H9 (cell line): Measurements from ENCODE around the gene ADAMTS18. TPM values are rescaled to one million over a fixed set of nuclear protein-coding genes. Genes with fewer than 3 reads are reported as not detected.

ENCODE experiments used
- DNase-seq: peaks from one replicate; pipeline ENCODE4 v3.0.0-alpha.2; 2017
- H2AFZ ChIP-seq: one replicate; pipeline ENCODE4 v1.6.1; 2013; ENCODE audit warnings: mild to moderate bottlenecking, low read length, control low read depth, moderate library complexity
- H2AK5ac ChIP-seq: 2 replicates; pipeline ENCODE4 v1.6.1; 2013; ENCODE audit warnings: low read length, control low read depth, mixed read lengths; ENCODE audit not compliant: insufficient read length
- H2BK120ac ChIP-seq: one replicate; pipeline ENCODE4 v1.6.1; 2013; ENCODE audit warnings: low read depth, mild to moderate bottlenecking, low read length, control low read depth, inconsistent platforms; ENCODE audit not compliant: poor library complexity, severe bottlenecking
- H2BK12ac ChIP-seq: 2 replicates; pipeline ENCODE4 v1.6.1; 2013; ENCODE audit warnings: low read length, control low read depth, mixed read lengths, low read depth; ENCODE audit not compliant: insufficient read length
- H2BK15ac ChIP-seq: 2 replicates; pipeline ENCODE4 v1.6.1; 2013; ENCODE audit warnings: low read depth, low read length, control low read depth
- H2BK20ac ChIP-seq: one replicate; pipeline ENCODE4 v1.6.1; 2013; ENCODE audit warnings: low read depth, mild to moderate bottlenecking, low read length, control low read depth, inconsistent platforms; ENCODE audit not compliant: poor library complexity, severe bottlenecking
- H2BK5ac ChIP-seq: 2 replicates; pipeline ENCODE4 v1.6.1; 2013; ENCODE audit warnings: low read length, control low read depth, mixed read lengths; ENCODE audit not compliant: insufficient read length
- H3K14ac ChIP-seq: 2 replicates; pipeline ENCODE4 v1.6.1; 2013; ENCODE audit warnings: low read length, control low read depth; ENCODE audit not compliant: insufficient read depth
- H3K18ac ChIP-seq: 2 replicates; pipeline ENCODE4 v1.6.1; 2013; ENCODE audit warnings: low read depth, mild to moderate bottlenecking, mixed read lengths, low read length, control low read depth; ENCODE audit not compliant: insufficient read length
- H3K23ac ChIP-seq: 2 replicates; pipeline ENCODE4 v1.6.1; 2013; ENCODE audit warnings: low read length, control low read depth, mixed read lengths, low read depth; ENCODE audit not compliant: insufficient read length
- H3K23me2 ChIP-seq: 2 replicates; pipeline ENCODE4 v1.6.1; 2013; ENCODE audit warnings: low read depth, mild to moderate bottlenecking, mixed read lengths, low read length, control low read depth; ENCODE audit not compliant: insufficient read length, poor library complexity, severe bottlenecking
- H3K27ac ChIP-seq: 2 replicates; pipeline ENCODE4 v1.5.1; 2013; ENCODE audit warnings: low read length, control low read depth, mixed read lengths, low read depth; ENCODE audit not compliant: insufficient read length
- H3K27me3 ChIP-seq: 2 replicates; pipeline ENCODE4 v1.6.1; 2013; ENCODE audit warnings: low read length, control low read depth, inconsistent platforms; ENCODE audit not compliant: insufficient read depth
- H3K4ac ChIP-seq: 2 replicates; pipeline ENCODE4 v1.6.1; 2013; ENCODE audit warnings: low read depth, mild to moderate bottlenecking, control low read depth, inconsistent platforms, low read length, moderate library complexity
- H3K4me1 ChIP-seq: 2 replicates; pipeline ENCODE4 v1.6.1; 2013; ENCODE audit warnings: low read length, control low read depth, inconsistent platforms; ENCODE audit not compliant: insufficient read depth
- H3K4me2 ChIP-seq: 2 replicates; pipeline ENCODE4 v1.6.1; 2013; ENCODE audit warnings: low read length, control low read depth, mixed read lengths; ENCODE audit not compliant: insufficient read length, insufficient read depth
- H3K56ac ChIP-seq: 2 replicates; pipeline ENCODE4 v1.6.1; 2013; ENCODE audit warnings: low read depth, mild to moderate bottlenecking, mixed read lengths, low read length, control low read depth; ENCODE audit not compliant: insufficient read length
- H3K79me1 ChIP-seq: 2 replicates; pipeline ENCODE4 v1.6.1; 2013; ENCODE audit warnings: low read depth, mild to moderate bottlenecking, moderate library complexity, low read length, control low read depth, inconsistent platforms; ENCODE audit not compliant: insufficient read depth, poor library complexity, severe bottlenecking
- H3K79me2 ChIP-seq: 2 replicates; pipeline ENCODE4 v1.6.1; 2013; ENCODE audit warnings: low read length, control low read depth, inconsistent platforms; ENCODE audit not compliant: insufficient read depth
- H3K9ac ChIP-seq: 2 replicates; pipeline ENCODE4 v1.6.1; 2013; ENCODE audit warnings: low read length, control low read depth, mixed read lengths; ENCODE audit not compliant: insufficient read length; ENCODE audit errors: extremely low read depth
- H3K9me3 ChIP-seq: one replicate; pipeline ENCODE4 v1.6.1; 2013; ENCODE audit warnings: low read depth, low read length, inconsistent platforms; ENCODE audit not compliant: control insufficient read depth
- H3T11ph ChIP-seq: one replicate; pipeline ENCODE4 v1.6.1; 2013; ENCODE audit warnings: mild to moderate bottlenecking, low read length, control low read depth, inconsistent platforms
- H4K20me1 ChIP-seq: one replicate; pipeline ENCODE4 v1.6.1; 2013; ENCODE audit not compliant: control insufficient read depth, insufficient read length, insufficient read depth
- H4K5ac ChIP-seq: 2 replicates; pipeline ENCODE4 v1.6.1; 2013; ENCODE audit warnings: low read depth, mild to moderate bottlenecking, mixed read lengths, low read length, control low read depth; ENCODE audit not compliant: insufficient read length
- H4K8ac ChIP-seq: replicated peaks from 2 replicates; pipeline ENCODE4 v1.6.1; 2013; ENCODE audit warnings: low read length, control low read depth, mixed read lengths, low read depth; ENCODE audit not compliant: insufficient read length
- H4K91ac ChIP-seq: 2 replicates; pipeline ENCODE4 v1.6.1; 2013; ENCODE audit warnings: low read depth, mild to moderate bottlenecking, moderate library complexity, mixed read lengths, low read length, control low read depth; ENCODE audit not compliant: insufficient read length
- H3K27ac Mint-ChIP-seq, 3 experiments: 2 replicates in 2 of 3; 3 replicates in 1 of 3; pipeline ENCODE4 v1.8.0; 2020 to 2021; ENCODE audit warnings: mixed read lengths in 3 of 3, mild to moderate bottlenecking in 1 of 3, moderate library complexity in 1 of 3
- H3K27me3 Mint-ChIP-seq: 2 replicates; pipeline ENCODE4 v1.8.0; 2021; ENCODE audit warnings: low read depth, mild to moderate bottlenecking, moderate library complexity, mixed read lengths
- H3K36me3 Mint-ChIP-seq, 3 experiments: 2 replicates in 2 of 3; 3 replicates in 1 of 3; pipeline ENCODE4 v1.8.0; 2020 to 2021; ENCODE audit warnings: low read depth in 3 of 3, mixed read lengths in 3 of 3; ENCODE audit not compliant: insufficient read depth in 1 of 3
- H3K4me1 Mint-ChIP-seq, 2 experiments: 2 replicates each; pipeline ENCODE4 v1.8.0; 2020; ENCODE audit warnings: mixed read lengths in 2 of 2
- H3K4me3 Mint-ChIP-seq, 2 experiments: 2 replicates in 1 of 2; 3 replicates in 1 of 2; pipeline ENCODE4 v1.8.0; 2020 to 2021; ENCODE audit warnings: mild to moderate bottlenecking in 2 of 2, mixed read lengths in 2 of 2, moderate library complexity in 1 of 2
- H3K9me3 Mint-ChIP-seq, 2 experiments: 2 replicates in 1 of 2; 3 replicates in 1 of 2; pipeline ENCODE4 v1.8.0; 2020; ENCODE audit warnings: mild to moderate bottlenecking in 2 of 2, mixed read lengths in 2 of 2, moderate library complexity in 1 of 2
- WGBS: extraction: QIAGEN DNeasy Blood & Tissue Kit; methylation state at CpG from one replicate; pipeline ENCODE4 v1.1.7; 2013; ENCODE audit warnings: missing lambda C conversion rate, low lambda C conversion rate, mixed read lengths; ENCODE audit not compliant: insufficient read length; ENCODE audit errors: extremely low coverage; 5-methylcytosine and 5-hydroxymethylcytosine counted together
- total RNA-seq: library from RNA; stranded (reverse); gene quantifications from 2 replicates; pipeline ENCODE4 v1.2.1, GENCODE V29; 2021
- TF ChIP-seq, protein P1 (sequence below): fragments of 200-600 bp; sonication (generic); conservative IDR thresholded peaks from 3 replicates; pipeline ENCODE4 v1.8.0; 2021; ENCODE audit warnings: antibody characterized with exemption, mild to moderate bottlenecking

Gene ADAMTS18
- total RNA-seq, 1 experiment from 2014 or later, result 0.07 TPM

DNA sequence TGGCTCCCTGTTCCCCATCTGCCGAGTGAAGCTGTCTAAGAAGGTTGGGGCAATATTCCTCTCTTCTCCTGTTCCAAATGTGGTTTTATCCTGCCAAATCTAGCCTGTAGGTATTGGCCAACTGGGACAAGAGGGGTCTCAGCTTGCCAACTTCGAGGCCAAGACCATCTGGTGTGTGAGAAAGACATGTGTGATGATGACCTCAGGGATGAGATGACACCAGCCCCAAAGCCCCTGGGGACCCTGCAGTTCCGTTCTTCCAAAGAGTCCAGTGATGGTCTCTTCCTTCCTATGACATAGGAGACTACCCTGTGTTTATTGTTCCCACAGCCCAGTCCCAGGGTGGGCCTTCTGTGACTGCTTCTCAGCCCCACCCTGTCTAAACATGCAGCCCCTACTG, 34.8 kb upstream of the ADAMTS18 start:
- H4K8ac ChIP-seq, result no peak overlapping the region
- no peak overlapping the region for H3K14ac ChIP-seq
- H3K18ac ChIP-seq, result no peak overlapping the region
- H2BK12ac ChIP-seq, result no peak overlapping the region
- H2BK120ac ChIP-seq, result no peak overlapping the region
- no peaks in the 10 kb centered on the region for H4K20me1 ChIP-seq
- H3K4ac ChIP-seq, result no peak overlapping the region
- no peaks in the 10 kb centered on the region for H3K36me3 Mint-ChIP-seq
- H3K4me1 ChIP-seq, result no peaks in the 10 kb centered on the region; the same call in 1 of the 2 replicates
- no peak overlapping the region for H4K91ac ChIP-seq
- H2BK5ac ChIP-seq, result no peak overlapping the region
- H3K27me3 Mint-ChIP-seq, result peaks cover 5% of the 10 kb centered on the region
- H3K23ac ChIP-seq, result no peak overlapping the region
- no peak overlapping the region for H3T11ph ChIP-seq
- no peak overlapping the region for H2AFZ ChIP-seq
- no peak overlapping the region for H2BK20ac ChIP-seq
- no peaks in the 10 kb centered on the region for H3K79me2 ChIP-seq
- no peak overlapping the region for H4K5ac ChIP-seq
- H3K4me2 ChIP-seq, result no peak overlapping the region
- no peak overlapping the region for H3K27ac Mint-ChIP-seq
- no peak for DNase-seq
- peaks cover 15 to 25% of the 10 kb centered on the region in 2 experiments for H3K4me1 Mint-ChIP-seq
- H3K27ac ChIP-seq, result no peak overlapping the region
- H3K9ac ChIP-seq, result no peak overlapping the region
- TF ChIP-seq, protein P1, sequence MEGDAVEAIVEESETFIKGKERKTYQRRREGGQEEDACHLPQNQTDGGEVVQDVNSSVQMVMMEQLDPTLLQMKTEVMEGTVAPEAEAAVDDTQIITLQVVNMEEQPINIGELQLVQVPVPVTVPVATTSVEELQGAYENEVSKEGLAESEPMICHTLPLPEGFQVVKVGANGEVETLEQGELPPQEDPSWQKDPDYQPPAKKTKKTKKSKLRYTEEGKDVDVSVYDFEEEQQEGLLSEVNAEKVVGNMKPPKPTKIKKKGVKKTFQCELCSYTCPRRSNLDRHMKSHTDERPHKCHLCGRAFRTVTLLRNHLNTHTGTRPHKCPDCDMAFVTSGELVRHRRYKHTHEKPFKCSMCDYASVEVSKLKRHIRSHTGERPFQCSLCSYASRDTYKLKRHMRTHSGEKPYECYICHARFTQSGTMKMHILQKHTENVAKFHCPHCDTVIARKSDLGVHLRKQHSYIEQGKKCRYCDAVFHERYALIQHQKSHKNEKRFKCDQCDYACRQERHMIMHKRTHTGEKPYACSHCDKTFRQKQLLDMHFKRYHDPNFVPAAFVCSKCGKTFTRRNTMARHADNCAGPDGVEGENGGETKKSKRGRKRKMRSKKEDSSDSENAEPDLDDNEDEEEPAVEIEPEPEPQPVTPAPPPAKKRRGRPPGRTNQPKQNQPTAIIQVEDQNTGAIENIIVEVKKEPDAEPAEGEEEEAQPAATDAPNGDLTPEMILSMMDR, result no peak
- no peaks in the 10 kb centered on the region for H3K79me1 ChIP-seq
- H3K9me3 ChIP-seq, result no peaks in the 10 kb centered on the region
- no peak overlapping the region for H3K56ac ChIP-seq
- no CpG with 5 or more reads among the region's 3 CpGs for WGBS
- no peaks in the 10 kb centered on the region for H3K27me3 ChIP-seq
- H2AK5ac ChIP-seq, result no peak overlapping the region
- H3K23me2 ChIP-seq, result no peaks in the 10 kb centered on the region
- no peaks in the 10 kb centered on the region for H3K9me3 Mint-ChIP-seq
- H3K4me3 Mint-ChIP-seq, result no peak overlapping the region
- H2BK15ac ChIP-seq, result no peak overlapping the region
